Measurements from ENCODE around the gene XPNPEP1.

The XPNPEP1 gene

GRCh38 chr10:109853921-109854320 is 69.4 kb downstream of the XPNPEP1 start:
- Histone ChIP-seq H3K4me1 (no peaks in the 10 kb centered on the region), H3K9me3 (no peaks in the 10 kb centered on the region), H3K36me3 (no peaks in the 10 kb centered on the region), H3K4me3 (ENCODE audit: low read depth, low read length) (no peak overlapping the region), H3K27me3 (no peaks in the 10 kb centered on the region)
- DNase-seq = no peak
- TF ChIP-seq, protein P1, sequence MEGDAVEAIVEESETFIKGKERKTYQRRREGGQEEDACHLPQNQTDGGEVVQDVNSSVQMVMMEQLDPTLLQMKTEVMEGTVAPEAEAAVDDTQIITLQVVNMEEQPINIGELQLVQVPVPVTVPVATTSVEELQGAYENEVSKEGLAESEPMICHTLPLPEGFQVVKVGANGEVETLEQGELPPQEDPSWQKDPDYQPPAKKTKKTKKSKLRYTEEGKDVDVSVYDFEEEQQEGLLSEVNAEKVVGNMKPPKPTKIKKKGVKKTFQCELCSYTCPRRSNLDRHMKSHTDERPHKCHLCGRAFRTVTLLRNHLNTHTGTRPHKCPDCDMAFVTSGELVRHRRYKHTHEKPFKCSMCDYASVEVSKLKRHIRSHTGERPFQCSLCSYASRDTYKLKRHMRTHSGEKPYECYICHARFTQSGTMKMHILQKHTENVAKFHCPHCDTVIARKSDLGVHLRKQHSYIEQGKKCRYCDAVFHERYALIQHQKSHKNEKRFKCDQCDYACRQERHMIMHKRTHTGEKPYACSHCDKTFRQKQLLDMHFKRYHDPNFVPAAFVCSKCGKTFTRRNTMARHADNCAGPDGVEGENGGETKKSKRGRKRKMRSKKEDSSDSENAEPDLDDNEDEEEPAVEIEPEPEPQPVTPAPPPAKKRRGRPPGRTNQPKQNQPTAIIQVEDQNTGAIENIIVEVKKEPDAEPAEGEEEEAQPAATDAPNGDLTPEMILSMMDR (IDR thresholded peaks at IDR 0.05; ENCODE audit: low read depth, low read length) = no peak

DNA sequence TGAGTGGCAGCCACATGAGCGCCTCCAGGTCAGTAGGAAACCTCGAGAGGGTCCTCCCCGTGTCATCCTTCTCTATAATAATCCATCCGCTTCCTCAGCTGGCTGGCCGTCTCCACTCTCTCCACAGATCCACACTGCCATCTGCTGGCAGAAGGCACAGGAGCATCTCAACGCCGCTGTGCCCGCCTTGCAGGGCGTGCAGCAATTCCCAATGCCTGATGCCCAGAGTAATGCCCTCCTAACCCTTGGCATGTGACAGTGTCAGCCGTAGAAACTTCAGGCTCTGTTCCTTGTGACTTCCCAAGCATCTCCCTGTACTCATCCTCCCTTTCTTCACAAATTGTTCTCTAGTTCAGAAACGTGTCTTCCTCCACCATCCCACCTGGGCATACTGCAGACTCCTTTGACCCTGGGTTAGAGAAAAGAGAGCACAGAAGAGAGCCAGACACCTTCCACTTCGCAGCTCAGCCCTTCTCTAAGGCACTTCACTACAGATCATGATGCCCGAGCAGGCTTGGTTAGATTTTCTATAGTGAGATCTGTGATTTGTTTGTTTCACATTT is 70.8 kb downstream of the XPNPEP1 start:
- no peak overlapping the region for H3K4me3 ChIP-seq (ENCODE audit: low read depth, low read length)
- peak; percentile 82 for DNase-seq
- H3K36me3 ChIP-seq = no peaks in the 10 kb centered on the region
- TF ChIP-seq, protein P1 (IDR thresholded peaks at IDR 0.05; ENCODE audit: low read depth, low read length) = peak; percentile 88
- H3K9me3 ChIP-seq = no peaks in the 10 kb centered on the region
- H3K27me3 ChIP-seq = no peaks in the 10 kb centered on the region
- H3K4me1 ChIP-seq = no peaks in the 10 kb centered on the region

DNA sequence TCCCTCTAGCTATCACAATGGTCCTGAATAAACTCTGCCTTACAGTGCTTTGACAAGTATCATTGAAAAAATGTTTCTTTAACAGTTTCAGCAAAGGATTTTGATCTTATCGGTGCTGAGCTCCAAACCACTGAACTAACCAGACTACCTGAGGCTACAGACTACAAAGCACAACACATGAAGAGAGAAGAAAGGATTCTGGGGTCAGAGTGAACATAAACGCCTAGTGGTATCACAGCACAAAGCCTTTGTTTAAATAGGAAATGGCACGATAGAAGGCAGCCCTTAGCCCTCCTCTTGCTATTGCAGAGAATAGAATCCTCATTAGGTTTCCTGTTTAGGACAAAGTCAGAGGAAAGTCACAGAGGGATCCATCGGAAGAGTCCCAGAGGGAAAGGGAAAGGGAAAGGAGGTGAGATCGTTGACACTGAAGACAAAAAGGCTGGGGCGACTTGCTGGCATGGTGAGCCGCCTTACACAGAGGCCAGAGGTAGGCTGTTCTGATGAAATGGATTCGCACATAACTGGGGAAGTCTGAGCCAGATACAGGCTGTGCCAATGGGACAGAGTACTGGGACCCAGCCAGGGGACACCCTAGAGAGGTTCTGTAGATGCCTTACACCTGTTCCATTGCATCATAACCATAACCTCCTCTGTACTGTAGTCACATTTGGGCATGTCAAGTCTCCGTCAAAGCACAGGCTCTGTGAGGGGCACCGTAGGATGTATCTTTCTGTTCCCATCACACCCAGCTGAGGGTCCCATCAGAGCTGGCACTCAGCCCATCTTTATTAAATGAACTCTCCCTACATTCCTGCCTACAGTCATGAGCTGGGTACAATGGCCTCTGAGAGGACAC is 71.5 kb downstream of the XPNPEP1 start:
- Histone ChIP-seq H3K9me3 (no peaks in the 10 kb centered on the region), H3K4me3 (ENCODE audit: low read depth, low read length) (no peak overlapping the region), H3K4me1 (peaks cover 4% of the 10 kb centered on the region; the same call in 1 of the 2 replicates), H3K36me3 (no peaks in the 10 kb centered on the region), H3K27me3 (no peaks in the 10 kb centered on the region)
- TF ChIP-seq, protein P1 (IDR thresholded peaks at IDR 0.05; ENCODE audit: low read depth, low read length) = no peak
- no peak for DNase-seq

GRCh38 chr10:109846832-109847231 is 76.5 kb downstream of the XPNPEP1 start:
- H3K4me3 ChIP-seq (ENCODE audit: low read depth, low read length) = no peak overlapping the region
- DNase-seq = peak; percentile 34
- TF ChIP-seq, protein P1 (IDR thresholded peaks at IDR 0.05; ENCODE audit: low read depth, low read length) = no peak

DNA sequence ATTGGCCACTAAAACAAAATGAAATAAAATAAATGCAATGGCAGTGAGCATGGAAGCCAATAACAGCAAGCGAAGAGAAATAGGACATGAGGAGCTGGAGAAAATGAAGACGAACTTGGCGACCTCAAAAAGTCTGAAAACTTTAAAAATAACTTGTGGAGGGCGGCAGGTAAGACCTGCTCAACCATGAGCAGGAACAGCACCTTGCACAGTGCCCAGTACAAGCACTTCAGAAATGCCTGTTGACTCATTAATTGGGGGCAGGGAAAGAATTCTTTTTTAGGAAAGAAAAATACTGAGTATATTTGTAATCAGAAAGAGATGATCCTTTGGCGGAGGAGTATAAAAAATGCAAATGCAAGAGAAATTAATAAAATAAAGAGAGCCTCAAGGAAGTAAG is 78.0 kb downstream of the XPNPEP1 start:
- Histone ChIP-seq H3K9me3 (no peaks in the 10 kb centered on the region), H3K36me3 (no peaks in the 10 kb centered on the region), H3K4me1 (peaks cover 4% of the 10 kb centered on the region; the same call in 1 of the 2 replicates), H3K4me3 (ENCODE audit: low read depth, low read length) (no peak overlapping the region), H3K27me3 (no peaks in the 10 kb centered on the region)
- TF ChIP-seq, protein P1 (IDR thresholded peaks at IDR 0.05; ENCODE audit: low read depth, low read length) = no peak
- no peak for DNase-seq

More at GRCh38 chr10:109846832-109847231, 76.5 kb downstream of the XPNPEP1 start:
- no peaks in the 10 kb centered on the region for H3K36me3 ChIP-seq
- no peaks in the 10 kb centered on the region for H3K27me3 ChIP-seq
- H3K4me1 ChIP-seq = peaks cover 4% of the 10 kb centered on the region; the same call in 1 of the 2 replicates
- no peaks in the 10 kb centered on the region for H3K9me3 ChIP-seq
